ENCODE data around the gene AP2S1.
"Not testable (repeated sequence)": the region's sequence is repeated elsewhere in the genome, so short reads cannot be mapped to it uniquely, and the experiment has no call there.

Gene AP2S1

DNA sequence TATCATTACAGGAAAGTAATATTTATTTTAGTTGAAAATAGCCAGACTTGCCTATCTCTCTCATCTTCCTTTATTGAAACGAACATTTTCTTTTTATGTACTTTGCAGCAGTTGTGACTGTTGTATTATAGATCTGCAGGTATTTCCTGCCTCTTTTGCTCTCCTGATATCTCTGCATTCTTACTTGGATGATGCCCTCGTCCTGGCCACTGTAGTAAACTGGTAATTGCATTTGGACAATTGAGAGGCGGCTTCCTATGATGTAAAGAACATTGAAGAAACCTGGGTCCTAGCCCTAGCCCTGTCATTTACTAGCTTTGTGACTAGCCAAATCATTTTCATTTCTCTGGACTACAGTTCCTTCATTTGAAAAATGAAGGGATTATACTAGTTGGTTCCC is 16.5 kb upstream of the AP2S1 start:
- no peak for DNase-seq (ENCODE audit: low spot score)

DNA sequence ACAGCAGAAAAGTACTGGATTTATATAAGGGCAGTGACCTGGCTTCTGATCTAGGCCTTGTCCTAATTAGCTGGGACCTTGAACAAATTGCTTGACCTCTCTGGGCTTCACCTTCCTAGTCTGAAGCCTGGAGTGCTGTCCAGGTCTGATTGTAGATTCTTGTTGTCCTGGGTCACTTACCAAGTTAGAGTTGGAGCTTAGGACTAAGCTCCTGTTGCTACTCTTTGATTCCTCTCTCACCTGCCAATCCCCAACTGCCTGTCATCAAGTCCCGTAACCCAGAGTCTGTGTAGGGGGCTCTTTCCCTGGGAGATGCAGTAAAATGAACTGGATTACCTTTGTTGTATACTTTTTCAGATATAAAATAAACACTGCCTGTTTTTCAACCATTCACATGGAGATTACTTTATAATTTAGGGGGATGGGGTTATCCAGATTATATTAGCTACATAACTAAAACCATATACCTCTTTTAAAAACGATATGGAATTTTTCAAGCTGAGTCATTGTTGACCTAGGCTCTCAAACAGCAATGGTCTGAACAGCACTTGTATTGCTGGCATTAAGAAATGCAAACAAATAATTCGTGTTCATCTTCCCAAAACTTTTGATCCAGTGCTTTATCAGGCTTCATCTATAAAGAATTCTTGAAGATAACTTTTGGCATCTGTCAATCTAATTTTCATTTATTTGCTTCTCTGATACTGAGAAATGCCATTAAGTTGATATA is 15.9 kb upstream of the AP2S1 start:
- no peak for DNase-seq (ENCODE audit: low spot score)

DNA sequence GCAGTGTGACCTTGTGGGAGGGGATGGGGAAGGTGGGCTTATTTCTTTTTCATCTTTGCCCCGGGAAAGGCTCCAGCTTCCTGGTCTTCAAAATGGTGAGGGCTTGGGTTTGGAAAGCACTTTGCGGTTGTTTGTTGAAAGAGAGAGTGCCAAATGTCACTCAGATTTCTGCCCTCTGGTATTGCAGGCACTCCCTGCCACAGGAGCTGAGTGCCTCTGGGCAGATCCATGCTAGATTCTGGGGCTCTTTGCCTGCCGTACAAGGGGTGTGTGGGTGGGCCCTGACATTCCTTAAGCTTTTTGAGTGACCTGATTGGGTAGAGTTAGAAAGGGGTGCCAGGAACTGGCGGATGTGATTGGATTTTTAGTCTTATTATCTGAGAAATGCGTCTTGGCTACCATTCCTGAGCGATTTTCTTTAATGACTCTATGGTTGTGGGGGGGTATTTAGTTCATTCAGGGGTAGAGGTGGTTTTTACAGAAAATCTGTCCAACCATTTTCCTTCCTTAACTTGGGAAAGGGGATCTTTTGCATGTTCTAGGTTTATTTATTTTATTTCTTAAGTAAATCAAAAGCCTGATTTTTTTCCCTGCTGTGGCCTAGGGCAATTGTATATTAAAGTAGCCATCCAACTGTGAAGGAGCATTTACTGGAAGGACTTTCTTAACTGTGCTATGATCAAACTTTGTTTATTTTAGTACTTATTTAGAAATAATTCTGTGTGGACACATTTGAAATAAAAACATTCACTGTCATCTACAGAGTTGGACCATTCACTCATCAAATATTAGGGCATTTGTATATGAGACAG is 13.4 kb upstream of the AP2S1 start:
- DNase-seq (ENCODE audit: low spot score), result no peak

DNA sequence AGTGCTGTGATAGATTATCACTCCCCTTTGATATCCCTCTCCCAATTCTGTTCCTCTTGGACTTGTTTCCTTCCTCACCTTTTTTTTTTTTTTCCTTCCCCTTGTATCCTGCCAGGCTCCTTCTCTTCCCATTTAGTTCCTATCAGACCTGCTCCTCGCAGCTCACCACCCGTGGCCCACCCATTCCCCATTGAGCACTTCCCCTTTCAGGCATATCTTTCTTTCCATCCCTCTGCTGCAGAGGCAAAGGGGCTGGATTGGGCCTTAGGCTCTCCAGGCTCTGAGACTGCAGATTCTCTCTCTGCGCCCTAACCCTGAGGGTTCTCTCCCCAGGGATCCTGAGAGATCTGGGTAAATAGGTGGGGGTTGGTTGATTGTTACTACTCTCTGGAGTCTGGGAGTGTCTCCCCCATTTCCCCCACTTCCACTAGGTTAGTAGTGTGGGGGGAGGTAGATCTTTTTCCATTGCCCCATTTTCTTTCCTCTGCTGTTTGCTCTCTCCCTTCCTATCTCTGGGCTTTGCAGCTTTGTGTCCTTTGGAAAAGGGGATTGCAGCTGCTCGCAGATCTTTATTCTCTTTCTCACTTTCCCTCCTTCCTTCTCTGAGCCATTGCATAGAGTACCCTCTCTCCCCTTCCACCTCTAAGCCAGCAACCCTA is 12.5 kb upstream of the AP2S1 start:
- DNase-seq (ENCODE audit: low spot score), result no peak

DNA sequence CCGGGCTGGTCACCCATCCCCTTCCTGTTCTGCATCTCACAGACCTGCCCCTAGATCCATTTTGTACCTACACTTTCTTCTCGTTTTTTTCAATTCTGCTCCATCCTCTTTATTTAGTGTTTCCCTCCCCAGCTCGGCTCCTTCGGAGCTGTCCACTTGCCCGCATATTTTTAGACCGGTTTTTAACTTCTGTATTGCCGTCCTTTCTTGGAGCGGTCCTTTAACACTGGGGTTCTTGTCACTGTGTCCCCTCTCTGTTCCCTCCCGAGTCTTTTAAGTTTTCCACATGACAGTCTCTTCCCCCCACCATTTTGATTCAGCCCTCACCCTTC is 11.8 kb upstream of the AP2S1 start:
- no peak for DNase-seq (ENCODE audit: low spot score)

DNA sequence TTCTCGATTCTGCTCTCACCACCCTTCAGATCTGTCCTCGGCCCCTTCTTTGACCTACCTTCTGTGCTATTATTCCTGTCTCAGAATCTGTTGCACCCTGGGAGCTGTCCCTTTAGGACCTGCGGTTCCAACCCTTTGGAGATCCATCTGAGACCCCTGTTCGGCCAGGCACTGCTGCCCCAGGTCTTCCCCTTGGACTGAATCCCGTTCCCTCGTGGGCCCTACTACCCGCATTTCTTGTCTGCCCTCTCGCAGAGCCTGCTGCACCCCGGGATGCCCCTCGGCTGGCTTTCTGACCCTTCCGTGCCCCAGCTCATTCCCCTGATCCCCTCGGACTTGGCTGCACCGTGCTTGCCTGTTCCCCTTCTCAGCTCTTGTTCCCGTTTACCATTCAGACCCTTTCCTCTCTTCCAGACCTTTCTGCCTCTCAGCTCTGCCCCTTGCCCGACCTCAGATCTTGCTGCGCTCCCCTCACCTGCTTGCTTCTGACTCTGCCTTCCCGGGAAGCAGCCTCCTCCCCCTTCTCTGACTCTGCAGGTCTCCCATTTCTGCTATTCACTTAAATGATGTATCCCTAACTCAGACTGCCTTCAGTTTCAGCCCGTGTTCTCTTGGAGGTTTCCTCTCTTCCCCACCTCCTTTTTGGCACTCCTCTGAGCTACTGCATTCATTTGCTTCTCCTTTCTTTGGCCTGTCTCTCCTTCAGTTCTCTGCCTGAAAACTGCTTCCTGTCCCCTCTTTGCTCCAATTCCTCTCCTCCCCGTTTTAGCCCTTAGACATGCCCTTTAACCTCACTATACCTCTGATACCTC is 11.3 kb upstream of the AP2S1 start:
- peak; percentile 47 for DNase-seq (ENCODE audit: low spot score)

DNA sequence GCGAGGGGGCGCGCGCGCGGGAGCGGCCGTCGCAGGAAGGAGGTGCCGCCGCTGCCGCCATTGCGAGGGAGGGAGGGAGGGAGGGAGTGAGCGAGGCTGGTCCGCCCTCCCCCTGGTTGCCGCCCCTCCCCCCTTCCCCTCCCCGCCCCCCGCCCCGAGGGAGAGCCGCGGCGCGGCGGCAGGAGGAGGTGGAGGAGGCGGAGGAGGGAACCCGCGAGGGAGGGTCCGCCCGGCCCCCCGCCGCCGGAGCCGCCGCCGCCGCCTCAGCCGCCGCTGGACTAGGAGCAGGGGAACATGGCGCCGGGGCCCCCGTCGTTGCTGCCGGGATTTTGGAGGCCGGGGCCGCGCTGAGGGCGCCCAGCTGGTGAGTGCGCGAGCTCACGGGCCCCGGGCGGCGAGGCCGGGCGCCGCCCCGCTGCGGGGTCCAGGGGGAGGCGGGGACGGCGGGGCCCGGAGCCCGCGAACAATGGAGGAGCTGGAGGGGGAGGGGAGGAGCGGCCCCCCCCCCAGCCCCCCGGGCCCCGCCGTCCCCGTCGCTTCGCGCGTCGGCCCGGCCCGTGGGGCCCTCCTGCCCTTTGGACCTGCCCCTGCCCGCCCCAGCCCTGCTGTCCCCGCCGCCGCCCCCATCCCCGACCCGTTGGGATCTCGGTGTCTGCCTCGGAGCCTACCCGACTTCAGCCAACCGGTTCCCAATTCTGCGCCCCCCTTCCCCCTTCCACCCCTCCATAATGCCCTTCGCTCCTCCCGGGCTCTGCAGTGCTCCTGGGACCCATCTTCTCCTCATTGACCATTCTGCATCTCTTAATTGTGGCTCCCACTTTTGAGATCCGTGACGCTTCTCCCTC is 10.4 kb upstream of the AP2S1 start, which contains the start of gene ARHGAP35:
Gene ARHGAP35 (plus strand): TSS at position 152 of the 845 bp plus-strand sequence. CDS start 57,679 bp downstream, outside the sequence.
- no peak for DNase-seq (ENCODE audit: low spot score)

DNA sequence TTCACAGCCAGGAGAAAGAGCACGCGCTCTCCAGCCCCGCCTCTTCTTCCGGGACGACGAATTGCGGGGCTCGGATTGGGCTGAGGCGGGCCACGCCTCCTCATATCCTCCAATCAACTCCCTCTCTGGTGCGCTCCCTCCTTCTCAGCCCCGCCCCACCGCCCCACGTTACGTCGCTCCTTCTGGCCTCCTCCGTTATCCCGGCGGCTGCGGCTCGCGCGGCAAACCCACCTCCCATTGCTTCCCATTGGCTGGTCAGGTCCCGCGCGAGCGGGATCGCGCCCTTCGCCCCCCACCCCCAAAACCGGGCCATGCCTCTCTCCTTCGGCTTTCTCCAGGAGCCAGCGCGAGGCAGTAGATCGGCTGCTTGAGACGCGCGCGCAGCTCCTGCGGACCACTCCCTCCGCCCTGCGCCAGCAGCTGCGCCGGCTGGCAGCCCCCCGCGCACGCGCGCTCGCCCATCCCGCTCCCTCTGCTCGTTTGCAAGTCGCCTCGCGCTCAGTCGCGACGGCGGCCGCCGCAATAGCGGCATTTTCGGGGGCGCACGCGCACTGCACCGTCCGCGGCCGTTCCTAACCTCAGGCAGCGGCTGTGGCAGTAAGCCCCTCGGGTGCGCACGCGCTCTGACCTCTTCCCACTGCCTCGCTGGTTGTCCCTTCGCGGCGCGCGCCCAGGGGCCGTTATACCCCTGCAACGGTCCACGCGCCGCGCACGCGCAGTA is 9.6 kb upstream of the AP2S1 start:
- peak; percentile 97 for DNase-seq (ENCODE audit: low spot score)

DNA sequence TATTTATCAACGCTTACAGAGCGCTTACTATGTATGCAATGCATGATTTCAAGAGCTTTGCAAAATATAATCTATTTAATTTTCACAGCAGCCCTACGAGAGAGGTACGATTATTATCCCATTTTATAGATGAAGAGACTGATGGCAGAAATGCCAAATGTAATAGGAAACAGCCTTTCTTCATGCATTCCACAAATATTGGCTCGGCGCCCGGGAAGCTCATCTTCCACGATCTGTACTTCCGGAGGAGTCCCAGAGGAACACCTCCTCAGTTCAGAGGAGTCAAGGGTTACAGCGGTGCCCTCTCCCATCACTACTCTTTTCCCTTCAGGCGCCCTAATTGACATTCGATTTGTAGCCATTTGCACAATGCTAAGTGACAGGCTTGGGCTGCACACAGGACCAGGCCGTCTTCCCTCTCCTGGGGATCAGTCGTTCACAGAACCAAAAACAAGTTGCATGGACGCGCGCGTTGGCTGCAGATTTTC is 9.0 kb upstream of the AP2S1 start:
- DNase-seq (ENCODE audit: low spot score), result no peak

DNA sequence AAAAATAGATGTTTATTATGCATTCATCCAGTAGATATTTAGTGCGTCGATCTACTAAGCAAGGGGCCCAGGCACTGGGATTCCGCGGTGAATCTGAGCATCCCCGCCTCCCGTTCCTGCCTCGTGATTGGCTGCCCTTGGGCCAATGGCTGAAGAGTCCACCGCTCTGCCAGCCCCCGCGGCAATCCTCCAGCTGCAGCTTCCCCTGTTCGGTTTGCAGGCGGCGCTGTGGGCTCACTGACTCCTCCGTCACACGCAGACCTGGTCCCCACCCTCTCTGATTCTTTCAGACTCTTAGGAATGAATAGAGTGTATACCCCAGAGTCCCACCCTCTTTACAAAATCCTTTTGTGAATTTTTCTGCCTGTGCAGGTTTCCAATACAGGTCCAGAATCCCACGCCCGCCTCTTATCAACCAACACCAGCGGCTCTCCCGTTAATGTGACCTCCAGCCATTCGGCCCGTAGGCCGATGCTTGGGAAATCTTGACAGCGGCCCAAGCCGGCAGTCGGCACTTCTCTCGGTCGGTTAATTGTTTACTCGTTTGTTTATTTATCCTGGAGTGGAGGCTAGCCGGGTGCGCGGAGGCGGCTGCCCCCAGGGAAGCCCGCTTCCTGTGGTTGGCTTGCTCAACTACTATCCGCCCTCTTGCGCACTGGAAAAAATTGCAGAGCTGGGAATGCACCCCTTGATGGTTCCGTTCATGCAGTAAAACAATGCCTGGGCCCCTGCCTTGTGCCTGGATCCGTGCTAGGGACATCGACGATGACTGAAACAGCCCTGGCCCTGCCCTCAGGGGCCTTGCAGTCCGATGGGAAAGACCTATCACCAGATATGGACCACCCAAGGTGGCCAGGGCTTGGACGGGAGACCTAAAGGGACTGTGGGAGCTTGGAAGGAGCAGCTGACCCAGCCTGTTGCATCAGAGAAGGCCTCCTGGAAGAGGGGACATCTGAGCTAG is 5.7 kb upstream of the AP2S1 start:
- peak; percentile 95 for DNase-seq (ENCODE audit: low spot score)

DNA sequence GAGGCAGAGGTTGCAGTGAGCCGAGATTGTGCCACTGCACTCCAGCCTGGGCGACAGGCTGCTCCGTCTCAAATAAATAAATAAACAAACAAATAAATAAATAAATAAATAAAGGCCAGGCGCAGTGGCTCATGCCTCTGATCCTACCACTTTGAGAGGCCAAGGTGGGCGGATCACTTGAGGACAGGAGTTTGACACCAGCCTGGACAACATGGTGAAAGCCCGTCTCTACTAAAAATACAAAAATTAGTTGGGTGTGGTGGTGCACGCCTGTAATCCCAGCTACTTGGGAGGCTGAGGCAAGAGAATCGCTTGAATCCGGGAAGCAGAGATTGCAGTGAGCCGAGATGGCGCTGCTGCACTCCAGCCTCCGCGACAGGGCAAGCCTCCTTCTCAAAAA is 4.1 kb upstream of the AP2S1 start:
- DNase-seq (ENCODE audit: low spot score), result not testable (repeated sequence)

DNA sequence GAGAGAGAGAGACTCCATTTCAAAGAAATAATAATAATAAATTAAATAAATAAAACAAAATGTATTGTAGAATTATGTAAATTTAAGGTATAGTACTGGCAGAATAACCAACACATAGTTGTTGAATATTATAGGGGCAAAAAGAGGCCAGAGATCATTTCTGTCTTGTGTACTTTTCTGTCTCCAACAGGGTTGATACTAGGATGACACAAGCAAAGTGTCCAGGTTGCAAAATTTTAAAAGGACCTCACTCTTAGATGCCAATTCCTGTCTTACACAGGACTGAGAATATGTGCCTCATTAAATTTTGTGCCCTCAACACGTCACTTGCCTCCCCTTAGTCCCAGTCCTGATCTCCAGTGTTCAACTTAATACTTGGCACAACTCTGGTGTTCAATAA is 2.2 kb upstream of the AP2S1 start:
- DNase-seq (ENCODE audit: low spot score), result no peak

DNA sequence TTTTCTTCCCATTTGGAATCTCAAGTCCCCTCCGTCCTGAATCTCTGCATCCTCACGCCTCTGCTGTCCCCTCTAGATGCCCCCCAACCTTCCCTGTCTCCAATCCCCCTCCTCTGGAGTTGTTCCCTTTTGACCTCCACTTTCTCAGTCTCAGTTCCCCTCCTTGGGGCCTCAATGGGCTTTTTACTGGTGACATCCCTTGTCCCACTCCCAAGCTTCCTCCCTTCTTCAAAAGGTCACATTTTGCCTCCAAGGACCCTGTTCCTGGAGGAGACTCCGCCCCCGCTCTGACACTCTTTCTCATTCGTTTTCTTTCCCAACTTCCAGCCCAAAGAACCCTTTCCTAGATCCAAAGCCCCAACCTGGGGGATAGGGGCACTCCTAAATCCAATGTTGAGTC is 1.0 kb downstream of the AP2S1 start:
- DNase-seq (ENCODE audit: low spot score), result no peak

DNA sequence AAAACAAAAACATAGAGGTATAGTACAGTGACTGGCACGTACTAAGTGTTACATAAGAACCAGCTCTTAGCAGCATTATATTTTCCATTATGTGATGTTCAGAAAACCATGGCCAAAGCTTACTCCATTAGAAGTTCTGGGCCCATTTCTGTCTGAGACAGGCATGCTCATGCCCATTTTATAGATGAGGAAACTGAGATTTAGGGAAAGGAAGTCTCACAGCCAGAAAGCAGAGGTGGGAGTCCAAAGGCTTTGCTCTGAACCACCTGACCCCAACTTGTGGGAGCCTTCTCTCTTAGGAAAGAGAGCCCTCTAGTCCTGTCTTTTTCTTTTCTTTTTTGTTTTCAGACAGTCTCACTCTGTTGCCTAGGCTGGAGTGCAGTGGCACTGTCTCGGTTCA is 2.3 kb downstream of the AP2S1 start:
- DNase-seq (ENCODE audit: low spot score), result no peak

DNA sequence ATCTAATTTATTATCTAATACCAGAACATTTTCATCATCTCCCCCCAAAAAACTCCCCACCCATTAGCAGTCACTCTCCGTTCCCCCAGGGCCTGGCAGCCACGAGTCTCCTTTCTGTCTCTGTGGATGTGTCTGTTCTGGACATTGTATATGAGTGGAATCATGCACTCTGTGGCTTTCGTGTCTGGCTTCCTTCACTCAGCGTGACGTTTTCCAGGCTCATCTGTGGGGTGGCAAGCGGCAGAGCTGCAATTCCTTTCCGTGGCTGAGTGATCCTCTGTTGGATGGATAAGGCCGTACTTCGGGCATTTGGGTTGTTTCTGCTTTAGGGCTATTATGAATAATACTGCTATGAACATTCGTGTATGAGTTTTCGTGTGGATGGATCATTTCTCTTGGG is 3.1 kb downstream of the AP2S1 start:
- no peak for DNase-seq (ENCODE audit: low spot score)

DNA sequence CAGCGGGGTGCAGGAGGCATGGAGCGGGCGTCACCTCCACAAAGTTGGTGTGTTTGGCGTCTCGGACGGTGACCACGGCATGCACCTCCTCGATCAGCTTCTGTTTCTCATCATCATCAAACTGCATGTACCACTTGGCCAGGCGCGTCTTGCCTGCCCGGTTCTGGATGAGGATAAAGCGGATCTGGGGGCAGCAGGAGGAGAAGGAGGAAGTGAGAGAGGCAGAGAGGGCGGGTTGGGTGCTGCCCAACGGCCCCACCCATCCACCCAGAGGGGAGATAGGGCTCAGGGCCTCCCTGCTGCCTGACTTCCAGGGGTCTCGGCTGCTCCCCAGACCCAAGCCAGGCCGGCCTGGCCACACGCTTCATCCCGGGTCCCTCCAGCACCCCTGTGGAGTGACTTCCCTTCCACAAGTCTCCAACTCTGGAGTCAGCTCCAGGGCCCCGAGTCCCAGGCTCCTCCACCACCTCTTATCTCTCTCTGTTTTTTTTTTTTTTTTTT is 4.6 kb downstream of the AP2S1 start:
- no peak for DNase-seq (ENCODE audit: low spot score)

DNA sequence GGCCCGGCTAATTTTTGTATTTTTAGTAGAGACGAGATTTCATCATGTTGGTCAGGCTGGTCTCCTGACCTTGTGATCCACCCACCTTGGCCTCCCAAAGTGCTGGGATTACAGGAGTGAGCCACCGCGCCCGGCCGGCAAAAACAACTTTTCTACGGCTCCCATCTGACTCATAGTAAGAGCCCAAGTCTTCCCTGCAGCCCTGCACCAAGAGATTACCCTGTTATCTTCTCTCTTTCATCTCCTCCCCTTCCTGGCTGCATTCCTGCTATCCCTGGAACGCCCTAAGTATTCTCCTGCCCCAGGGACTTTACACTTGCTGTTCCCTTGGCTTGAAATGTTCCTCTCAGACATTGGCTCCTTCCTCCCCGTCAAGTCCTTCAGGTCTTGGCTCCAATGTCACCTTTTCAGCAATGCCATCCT is 6.6 kb downstream of the AP2S1 start:
- no peak for DNase-seq (ENCODE audit: low spot score)

DNA sequence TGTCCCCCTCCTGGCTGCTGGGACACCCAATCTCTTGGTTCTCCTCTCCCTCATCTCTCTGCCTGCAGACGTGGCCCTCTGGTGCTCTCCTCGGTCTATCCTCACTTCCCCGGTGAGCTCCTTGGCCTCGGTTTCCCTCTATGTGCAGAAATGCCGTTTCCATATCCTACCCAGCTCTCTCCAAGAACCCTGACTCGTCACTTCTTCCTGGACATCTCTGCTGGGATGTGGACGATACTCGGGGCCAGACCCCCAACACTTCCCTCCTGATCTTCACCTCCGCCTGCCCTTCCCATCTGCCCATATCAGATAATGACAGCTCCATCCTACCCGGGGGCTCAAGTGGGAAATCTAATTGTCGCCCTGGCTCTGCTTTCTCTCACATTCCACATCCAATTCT is 7.9 kb downstream of the AP2S1 start:
- no peak for DNase-seq (ENCODE audit: low spot score)

DNA sequence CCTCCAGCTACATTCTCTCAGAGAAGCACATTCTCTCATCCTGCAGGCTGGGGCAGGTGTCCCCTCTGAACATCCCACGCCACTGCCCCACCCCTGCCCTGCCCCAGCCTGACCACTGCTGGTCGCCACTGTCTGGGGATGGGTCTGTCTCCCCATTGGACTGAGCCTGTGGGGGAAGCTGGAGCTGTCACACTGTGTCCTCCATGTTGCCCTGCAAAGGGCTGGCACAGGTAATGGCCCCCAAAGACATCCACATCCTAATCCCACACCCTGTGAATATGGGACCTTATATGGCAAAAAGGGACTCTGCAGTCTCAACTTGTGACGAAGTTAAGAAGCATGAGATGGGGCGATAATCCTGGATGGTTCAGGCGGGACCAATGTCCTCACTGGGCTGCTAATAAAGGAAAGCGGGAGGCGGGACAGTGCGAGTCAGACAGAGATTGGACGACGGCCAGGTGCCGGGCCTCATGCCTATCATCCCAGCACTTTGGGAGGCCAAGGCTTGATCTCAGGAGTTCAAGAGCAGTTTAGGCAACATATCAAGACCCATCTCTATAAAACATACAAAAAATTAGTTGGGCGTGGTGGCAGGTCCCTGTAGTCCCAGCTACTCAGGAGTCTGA is 9.1 kb downstream of the AP2S1 start:
- DNase-seq (ENCODE audit: low spot score), result no peak
